ENCODE results near the gene MYBBP1A. TPM values are rescaled to one million over a fixed set of nuclear protein-coding genes. Genes with fewer than 3 reads are reported as not detected.

The MYBBP1A gene
- total and polyA plus RNA-seq, 9 of the 15 experiments (the other 6 are each of a cell fraction or from before 2014, with no cell fraction given), result 2.0 to 114 (median 47.2) TPM

DNA sequence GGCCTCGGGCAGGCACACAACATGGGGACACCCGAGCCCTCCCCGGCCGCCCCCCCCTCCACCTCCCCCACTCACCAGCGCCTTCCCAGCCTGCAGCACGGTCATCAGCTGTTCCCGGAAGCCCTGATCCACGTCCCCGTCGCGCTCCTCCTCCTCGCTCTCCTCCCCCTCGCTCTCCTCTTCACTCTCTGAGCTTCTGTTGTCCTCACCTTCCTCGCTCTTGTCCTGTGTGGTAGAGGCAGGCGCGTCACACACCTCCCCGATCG, 10.3 kb downstream of the MYBBP1A start (continued):
- TF ChIP-seq, protein P1, sequence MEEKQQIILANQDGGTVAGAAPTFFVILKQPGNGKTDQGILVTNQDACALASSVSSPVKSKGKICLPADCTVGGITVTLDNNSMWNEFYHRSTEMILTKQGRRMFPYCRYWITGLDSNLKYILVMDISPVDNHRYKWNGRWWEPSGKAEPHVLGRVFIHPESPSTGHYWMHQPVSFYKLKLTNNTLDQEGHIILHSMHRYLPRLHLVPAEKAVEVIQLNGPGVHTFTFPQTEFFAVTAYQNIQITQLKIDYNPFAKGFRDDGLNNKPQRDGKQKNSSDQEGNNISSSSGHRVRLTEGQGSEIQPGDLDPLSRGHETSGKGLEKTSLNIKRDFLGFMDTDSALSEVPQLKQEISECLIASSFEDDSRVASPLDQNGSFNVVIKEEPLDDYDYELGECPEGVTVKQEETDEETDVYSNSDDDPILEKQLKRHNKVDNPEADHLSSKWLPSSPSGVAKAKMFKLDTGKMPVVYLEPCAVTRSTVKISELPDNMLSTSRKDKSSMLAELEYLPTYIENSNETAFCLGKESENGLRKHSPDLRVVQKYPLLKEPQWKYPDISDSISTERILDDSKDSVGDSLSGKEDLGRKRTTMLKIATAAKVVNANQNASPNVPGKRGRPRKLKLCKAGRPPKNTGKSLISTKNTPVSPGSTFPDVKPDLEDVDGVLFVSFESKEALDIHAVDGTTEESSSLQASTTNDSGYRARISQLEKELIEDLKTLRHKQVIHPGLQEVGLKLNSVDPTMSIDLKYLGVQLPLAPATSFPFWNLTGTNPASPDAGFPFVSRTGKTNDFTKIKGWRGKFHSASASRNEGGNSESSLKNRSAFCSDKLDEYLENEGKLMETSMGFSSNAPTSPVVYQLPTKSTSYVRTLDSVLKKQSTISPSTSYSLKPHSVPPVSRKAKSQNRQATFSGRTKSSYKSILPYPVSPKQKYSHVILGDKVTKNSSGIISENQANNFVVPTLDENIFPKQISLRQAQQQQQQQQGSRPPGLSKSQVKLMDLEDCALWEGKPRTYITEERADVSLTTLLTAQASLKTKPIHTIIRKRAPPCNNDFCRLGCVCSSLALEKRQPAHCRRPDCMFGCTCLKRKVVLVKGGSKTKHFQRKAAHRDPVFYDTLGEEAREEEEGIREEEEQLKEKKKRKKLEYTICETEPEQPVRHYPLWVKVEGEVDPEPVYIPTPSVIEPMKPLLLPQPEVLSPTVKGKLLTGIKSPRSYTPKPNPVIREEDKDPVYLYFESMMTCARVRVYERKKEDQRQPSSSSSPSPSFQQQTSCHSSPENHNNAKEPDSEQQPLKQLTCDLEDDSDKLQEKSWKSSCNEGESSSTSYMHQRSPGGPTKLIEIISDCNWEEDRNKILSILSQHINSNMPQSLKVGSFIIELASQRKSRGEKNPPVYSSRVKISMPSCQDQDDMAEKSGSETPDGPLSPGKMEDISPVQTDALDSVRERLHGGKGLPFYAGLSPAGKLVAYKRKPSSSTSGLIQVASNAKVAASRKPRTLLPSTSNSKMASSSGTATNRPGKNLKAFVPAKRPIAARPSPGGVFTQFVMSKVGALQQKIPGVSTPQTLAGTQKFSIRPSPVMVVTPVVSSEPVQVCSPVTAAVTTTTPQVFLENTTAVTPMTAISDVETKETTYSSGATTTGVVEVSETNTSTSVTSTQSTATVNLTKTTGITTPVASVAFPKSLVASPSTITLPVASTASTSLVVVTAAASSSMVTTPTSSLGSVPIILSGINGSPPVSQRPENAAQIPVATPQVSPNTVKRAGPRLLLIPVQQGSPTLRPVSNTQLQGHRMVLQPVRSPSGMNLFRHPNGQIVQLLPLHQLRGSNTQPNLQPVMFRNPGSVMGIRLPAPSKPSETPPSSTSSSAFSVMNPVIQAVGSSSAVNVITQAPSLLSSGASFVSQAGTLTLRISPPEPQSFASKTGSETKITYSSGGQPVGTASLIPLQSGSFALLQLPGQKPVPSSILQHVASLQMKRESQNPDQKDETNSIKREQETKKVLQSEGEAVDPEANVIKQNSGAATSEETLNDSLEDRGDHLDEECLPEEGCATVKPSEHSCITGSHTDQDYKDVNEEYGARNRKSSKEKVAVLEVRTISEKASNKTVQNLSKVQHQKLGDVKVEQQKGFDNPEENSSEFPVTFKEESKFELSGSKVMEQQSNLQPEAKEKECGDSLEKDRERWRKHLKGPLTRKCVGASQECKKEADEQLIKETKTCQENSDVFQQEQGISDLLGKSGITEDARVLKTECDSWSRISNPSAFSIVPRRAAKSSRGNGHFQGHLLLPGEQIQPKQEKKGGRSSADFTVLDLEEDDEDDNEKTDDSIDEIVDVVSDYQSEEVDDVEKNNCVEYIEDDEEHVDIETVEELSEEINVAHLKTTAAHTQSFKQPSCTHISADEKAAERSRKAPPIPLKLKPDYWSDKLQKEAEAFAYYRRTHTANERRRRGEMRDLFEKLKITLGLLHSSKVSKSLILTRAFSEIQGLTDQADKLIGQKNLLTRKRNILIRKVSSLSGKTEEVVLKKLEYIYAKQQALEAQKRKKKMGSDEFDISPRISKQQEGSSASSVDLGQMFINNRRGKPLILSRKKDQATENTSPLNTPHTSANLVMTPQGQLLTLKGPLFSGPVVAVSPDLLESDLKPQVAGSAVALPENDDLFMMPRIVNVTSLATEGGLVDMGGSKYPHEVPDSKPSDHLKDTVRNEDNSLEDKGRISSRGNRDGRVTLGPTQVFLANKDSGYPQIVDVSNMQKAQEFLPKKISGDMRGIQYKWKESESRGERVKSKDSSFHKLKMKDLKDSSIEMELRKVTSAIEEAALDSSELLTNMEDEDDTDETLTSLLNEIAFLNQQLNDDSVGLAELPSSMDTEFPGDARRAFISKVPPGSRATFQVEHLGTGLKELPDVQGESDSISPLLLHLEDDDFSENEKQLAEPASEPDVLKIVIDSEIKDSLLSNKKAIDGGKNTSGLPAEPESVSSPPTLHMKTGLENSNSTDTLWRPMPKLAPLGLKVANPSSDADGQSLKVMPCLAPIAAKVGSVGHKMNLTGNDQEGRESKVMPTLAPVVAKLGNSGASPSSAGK (IDR thresholded peaks at IDR 0.05), result no peak
- TF ChIP-seq BCOR (IDR thresholded peaks at IDR 0.05), result no peak
- no peak for TF ChIP-seq PTBP1 (IDR thresholded peaks at IDR 0.05; ENCODE audit: low read depth, low read length)

All from K562 (cell line).